CD4-positive, alpha-beta T cell treated with Interleukin-17A for 4 hours (primary cell): Measurements from ENCODE around the gene FLII.
A peak's percentile ranks its signal among the peaks of the same experiment; 100 is the strongest.

Source experiments
- DNase-seq: peaks from one replicate; pipeline ENCODE4 v3.0.0-alpha.2; 2020; ENCODE audit warnings: mixed read lengths

FLII gene

DNA sequence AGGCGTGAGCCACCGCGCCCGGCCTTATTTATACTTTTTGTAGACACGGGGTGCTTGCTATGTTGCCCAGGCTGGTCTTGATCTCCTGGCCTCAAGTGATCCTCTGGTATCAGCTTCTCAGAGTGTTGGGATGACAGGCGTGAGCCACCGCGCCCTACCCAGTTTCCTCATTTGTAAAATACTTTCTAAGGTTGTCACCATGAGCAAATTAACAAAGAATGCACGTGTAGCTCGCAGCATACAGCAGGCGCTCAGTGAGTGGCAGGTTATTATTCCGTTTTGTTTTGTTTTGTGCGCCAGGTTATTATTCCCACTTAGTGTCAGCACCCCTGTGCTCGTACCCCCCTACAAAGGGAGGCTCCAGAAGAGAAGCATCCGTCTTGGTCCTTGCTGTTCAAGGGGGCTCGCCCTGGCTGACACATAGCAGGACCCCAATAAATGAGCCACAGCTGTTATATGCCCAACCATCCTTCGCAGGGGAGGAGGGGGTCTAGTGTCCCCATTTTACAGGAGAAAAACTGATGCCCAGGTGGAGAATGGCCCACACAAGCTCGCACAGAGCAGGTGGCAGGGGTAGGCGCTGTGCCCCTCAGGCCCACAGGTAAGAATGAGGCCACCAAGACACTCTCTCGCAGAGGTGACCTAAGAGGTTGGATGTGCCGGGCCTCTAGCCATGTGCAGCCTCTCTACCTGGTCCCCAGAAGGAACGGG, 1.2 kb upstream of the FLII start:
- DNase-seq: no peak

DNA sequence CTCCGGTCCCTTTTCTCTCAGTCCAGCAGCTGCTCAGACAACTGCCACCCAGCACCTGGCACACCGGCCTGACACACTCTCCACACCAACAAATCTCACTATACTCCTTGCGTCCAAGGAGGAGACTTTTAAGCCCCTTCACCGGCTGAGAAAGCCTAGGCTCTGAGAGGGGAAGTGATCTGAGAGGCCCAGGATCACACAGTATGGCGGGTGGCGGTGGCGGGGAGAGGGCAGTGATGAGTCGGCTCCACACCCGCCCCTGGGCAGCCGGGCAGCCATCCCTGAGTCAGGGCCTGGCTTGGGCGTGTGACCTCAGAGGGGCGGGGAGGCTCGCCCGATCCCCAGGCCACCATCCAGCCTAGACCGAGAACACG, 569 bp downstream of the FLII start:
- DNase-seq: peak; percentile 60

DNA sequence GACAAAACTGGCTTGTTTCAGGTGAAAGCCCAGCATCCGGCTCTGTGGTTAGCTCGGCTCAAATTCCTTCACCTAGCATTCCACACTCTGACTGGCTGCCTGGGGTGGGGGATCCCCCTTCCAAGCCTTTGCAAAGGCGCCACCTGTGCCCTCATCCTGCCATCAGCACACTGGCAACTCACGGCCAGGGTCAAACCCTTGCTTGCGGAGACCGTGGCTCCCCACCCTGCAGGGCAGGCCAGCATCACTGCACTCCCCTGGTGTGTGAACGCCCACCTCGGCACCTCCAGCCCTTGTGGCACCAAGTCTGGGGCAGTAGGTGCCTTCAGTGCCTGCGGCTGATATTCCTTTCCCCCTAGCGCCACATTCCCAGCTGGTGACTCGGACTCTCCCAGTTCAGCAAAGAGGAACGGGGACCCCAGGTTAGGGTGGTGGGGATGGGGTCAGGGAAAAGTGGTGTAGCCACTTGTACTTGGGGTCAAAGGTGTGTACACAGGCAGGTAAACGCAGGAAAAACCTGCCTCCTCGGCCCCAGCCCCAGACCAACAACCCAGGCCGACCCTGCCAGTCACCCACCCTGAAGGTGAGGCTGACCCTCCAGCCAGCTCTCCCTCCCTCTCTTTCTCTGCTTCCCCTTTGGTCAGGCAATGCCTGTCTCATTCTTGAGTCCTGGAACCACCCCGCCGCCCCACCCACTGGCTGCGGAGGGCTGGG, 1.1 kb downstream of the FLII start:
- peak; percentile 37 for DNase-seq

DNA sequence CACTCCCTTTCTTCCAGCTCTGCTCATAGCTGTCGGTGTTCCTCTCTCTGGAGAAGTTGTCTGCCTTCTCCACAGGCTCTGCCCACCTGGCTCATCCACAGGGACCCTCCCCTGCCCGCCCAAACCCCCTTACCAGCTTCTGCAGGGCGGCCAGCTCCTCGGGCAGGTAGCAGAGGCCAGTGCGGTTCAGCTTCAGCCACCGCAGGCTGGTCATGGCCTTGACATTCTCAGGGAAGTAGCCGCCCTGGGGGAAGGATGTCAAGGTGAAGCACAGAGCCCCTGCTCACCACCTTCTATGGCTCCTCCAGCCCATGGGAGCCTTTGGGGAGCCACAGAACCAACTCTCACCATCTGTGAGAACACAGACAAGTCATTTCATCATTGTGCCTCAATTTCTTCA, 1.8 kb downstream of the FLII start:
- no peak for DNase-seq

DNA sequence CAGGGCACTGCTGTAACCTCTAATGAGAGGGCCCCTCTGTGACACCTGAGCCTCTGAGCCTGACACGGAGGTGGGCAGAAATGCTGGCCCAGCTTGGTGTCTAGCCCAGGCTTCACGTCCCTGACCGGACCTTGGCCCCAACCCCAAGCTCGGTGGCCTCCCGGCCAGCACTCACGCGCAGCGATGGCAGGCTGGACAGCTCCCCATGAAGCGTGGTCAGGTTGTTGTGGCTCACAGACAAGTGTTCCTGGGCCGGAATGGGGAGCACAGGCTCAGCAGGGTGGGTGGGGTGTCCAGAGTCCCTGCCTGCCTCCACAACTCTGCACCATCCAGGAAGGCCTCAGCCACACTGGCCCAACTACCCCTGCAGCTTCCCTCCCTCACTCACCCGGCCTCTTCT, 2.2 kb downstream of the FLII start:
- DNase-seq: no peak

DNA sequence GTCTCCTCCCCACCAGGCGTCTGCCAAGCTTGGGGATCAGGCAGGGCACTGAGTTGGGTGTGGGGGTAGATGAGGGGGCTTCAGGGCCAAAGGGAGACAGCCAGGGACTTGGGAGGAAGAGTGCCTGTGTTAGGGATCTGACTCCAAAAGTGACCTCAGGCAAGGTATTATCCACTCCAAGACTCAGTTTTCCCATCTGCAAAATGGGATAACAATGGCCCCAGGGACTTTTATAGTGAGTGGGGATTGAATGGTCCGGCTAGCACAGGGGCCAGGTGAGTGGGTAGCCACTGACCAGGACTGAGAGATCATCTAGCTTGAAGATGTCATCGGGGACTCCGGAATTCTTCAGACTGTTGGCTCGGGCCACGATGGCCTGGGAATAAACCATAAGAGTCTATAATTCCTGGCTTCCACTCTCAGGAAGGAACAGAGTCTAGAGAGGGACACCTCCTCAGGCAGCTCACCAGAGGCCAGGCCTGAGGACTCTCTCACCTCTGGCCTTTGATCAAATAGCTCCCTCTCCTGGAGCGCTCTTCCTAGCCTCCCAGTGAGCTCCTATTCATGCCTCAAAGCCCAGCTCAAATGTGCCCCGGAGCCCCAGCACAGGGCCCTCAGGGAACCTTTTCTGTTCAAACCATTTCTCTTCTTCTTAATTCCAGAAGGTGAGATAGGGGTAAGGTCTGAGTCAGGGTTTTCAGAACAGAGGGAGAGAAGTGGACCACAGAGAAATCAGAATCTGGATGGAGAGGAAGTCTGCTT, 3.5 kb downstream of the FLII start:
- DNase-seq: no peak

DNA sequence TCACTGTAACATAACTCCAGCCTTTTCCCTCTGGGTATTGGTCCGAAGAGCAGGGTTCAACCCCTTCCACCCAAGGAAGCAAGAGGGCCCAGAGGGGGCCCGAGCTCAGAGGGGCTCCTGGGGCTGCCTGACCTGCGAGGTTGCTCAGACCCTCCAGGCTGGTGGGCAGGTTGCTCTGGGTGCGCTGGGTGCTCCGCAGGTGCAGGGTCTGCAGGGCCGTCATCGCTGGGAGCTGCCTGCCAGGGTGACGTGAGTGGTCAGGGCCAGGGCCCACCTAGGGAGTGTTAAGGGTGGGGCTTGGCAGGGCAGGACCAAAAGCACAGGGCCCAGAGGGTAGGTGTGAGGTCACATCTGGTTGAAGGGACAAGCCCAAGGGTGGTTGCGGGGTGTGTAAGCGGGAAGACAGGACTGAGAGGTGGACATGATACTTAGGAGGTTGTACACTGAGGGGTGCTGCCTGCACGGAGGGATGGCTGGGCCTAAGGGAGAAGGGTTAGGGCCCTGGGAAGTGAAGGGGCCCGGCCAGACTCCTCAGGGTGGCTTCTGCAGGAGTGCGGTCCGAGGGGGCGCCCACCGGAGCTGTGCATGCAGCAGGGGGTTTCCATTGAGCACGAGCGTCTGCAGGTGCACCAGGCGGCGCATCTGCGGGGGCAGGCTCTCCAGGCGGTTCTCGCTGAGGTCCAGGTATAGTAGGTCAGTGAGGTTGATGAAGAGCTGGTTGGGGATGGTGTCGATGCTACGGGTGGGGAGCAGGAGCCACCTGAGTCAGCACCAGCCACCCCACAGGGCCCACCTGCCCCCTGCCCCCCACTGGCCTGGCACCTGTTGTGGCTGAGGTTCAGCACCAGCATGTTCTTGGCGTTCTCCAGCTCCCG, 4.4 kb downstream of the FLII start:
- DNase-seq: no peak

DNA sequence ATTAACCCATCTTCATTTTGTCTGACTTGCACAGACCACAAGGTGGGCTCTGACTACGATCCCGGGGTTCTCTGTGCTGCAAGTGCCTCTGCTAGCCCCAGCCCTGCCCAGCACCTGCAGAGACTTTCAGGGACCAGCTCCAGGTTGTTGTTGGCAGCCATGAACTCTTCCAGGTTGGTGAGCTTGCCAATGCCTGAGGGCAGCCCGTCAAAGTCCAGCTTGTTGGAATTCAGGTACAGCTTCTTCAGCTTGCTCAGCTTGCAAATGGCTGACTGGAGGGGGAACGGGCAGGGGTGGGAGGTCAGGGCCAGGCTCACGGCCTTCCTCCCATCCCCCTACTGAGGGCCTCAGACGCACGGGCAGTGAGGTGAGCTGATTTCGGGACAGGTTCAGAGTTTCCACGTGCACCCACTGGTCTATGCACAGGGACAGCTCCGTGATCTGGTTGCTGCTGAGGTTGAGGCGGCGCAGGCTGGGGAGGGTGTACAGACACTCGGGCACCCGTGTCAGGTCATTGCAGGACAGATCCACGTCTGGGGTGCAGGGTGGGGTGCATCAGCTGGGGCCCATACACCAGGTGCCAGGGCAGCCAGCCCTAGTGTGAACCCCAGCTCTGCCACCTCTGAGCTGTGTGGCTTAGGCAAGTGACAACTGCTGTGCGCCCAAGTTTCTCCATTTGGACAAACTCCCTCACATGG, 5.2 kb downstream of the FLII start:
- DNase-seq: no peak

DNA sequence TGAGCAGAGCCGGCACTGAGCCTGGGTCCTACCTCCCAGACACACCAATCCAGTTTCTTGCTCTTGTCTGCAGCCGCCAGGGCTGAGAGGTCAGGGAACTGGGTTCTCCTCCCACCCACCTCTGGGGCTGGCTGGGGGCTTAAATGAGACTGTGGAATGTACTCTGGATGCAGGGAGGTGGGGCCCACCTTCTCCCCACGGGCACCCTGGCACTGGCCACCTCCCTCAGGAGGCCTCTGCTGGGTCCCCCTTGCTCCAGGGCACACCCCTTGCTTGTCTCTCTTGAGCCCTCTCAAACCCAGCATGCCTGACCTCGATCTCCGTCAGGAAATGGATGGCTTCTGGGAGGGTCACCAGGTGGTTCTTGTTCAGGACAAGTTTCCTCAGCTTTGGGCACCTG, 6.4 kb downstream of the FLII start:
- no peak for DNase-seq

DNA sequence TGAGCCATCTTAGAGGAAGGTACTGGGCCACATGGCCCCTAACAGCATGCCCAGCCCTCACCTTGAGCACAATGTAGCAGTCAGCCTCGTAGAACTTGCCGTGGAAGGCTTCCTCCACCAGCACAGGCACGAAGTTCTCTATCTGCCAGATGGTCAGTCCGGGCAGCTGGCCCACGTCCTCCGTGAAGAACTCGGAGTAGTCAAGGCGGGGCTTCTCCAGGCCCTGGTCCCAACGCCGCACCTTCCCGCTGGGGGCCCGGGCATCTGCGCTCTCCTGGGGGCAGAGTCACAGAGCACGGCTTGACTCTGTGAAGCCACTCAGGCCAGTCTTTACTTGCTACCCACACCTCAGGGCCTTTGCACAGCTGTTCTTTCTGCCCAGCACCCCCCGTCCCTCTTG, 7.3 kb downstream of the FLII start:
- no peak for DNase-seq

DNA sequence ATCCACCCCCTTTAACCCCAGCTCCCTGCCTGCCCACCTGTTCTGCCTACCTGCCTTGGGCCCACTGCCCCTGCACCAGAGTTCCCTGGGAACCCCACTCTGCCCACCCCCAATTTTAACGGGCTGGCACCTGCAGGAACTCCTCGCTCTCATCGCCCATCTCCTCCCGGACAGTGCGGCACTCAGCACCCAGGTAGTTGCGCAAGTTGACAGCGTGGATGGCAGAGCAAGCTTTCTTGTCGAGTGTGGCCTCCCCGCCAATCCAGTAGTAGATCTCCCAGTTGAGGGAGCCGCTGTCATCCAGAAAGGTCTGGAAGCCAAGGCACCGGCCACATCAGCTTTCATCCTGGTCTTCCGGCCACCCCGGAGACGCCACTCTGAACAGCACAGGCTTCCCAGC, 7.8 kb downstream of the FLII start:
- no peak for DNase-seq

DNA sequence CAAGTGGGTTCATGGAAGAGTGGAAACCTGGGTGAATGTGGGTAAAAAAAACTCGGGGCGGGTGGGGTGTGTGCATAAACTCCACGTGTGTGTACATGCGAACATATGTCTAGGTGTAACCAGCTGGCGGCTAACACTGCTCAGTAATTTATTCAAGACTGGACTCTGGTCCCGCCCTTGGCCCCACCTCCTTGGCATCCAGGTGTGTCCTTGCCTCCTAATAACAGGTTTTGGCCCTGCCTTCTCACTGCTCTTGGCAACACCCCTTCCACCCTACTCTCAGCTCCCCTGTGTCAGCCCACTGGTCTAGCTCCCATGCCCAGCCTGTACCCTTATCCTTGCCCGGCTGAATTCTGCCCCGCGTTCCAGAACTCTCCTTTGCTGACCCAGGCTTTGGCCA, 8.3 kb downstream of the FLII start:
- DNase-seq: no peak

DNA sequence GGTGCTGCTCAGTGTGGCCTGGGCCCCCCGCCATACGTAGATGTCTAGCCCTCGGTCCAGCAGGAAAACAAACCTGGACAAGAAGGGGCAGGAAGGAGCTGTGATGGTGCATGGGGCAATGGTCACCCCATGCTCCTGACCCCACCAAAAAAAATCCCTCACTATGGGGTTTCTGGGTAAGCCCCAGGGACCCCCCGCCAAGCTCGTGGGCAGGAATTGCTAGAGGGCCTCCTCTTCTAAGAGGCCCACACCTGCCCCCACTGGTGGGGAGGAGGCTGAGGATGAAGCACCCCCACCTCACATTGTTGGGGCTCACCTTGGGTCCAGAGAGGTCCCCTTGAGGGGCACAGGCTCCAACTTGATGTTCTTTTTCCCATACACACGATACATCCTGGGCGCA, 9.7 kb downstream of the FLII start:
- DNase-seq: no peak

DNA sequence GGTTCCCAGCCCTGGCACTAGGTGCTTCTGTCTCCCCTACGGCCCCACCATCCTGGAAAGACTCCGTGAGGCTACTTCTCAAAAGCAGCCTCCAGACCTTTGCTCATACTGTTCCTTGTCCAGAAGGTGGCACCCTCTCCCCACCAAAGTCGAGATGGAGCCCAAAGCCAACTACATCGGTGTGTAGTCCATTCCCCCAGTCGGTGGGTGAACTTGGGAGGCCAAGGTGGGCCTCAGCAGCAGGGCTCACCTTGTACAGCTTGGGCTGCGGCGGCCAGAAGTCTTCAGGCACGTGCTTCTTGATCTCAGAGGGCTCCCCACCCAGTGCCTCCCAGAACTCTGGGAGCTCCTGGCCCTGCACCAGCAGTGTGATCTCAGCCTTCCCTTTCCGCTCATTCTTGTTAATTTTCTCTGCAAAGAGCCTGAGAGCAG, 10.2 kb downstream of the FLII start:
- DNase-seq: peak; percentile 71

DNA sequence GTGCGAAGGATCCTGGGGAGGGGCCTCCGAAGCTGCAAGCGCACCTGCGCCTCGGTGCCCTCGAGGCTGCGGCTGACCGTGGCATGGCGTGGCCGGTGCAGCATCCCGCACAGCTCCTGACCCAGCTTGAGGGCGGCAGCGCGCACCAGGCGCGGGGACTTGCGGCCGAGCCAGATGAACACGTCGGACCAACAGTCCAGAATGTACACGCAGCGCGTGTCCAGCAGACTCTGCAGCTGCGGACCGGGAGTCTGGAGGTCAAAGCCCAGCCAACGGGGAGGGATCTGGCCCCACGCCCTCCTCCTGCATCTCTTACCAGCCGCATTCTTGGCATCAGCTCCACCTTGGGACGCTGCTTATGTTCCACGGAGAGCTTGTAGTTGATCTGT, 10.9 kb downstream of the FLII start:
- DNase-seq: no peak

DNA sequence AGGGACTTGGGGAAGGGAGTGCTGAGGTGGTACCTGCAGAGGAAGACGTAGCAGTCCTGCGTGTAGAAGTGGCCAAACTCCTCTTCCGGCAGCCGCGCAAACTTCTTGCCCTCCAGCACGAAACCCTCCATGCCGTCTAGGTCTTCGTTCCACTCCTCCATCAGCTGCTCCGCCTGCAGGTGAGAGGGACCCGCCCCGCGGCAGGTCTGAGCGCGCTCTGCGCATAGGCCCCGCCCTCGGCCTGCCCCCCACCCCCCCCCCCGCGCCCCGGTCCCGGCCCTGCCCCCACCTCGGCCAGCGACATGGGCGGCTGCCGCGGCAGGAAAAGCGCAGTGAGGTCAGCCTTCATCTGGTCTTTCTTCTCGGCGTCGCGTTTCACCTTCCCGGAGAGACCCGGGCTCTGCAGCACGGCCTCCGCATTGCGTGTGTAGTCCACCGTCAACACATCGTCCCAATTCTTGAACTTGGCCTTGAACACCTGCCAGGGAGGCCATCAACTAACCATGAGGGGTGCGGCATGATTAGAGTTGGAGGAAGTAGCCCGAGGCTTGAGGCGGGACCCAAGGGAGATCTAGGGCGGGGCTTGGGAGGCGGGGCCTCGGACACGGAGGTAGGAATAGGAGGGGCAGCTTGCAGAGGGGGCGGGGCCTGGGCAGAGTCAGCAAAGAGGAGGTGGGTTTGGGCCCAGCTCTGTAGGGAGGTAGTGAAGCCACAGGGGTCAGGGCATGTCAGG, 11.5 kb downstream of the FLII start:
- peak; percentile 29 for DNase-seq

DNA sequence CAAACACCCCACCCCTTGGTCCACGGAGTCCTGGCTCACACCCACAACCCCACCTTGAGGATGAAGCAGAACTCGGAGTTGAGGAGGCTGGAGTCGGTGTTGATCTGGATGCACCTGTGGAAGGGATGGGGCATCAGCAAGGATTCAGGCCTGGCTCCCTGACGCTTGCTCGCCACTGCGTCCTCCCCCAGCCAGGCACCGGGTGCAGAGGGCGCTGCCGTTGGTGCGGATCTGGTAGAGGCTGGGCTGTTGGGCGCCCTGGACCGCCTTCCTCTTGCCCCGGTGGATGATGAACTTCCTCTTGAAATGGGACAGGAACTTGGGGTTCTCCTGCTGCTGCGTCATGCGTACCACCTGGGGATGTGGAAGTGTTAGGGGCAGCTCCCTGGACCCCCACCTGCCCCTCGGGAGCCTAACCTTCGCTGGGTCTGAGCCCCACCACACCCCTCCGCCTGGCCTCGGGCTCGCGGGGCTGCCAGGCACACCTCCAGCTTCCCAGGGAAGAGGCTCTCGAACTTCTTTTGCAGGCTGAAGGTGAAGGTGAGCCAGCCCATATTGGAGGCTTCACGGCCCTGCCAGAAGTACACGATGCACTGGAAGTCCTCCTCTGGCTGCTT, 12.3 kb downstream of the FLII start:
- DNase-seq: no peak

DNA sequence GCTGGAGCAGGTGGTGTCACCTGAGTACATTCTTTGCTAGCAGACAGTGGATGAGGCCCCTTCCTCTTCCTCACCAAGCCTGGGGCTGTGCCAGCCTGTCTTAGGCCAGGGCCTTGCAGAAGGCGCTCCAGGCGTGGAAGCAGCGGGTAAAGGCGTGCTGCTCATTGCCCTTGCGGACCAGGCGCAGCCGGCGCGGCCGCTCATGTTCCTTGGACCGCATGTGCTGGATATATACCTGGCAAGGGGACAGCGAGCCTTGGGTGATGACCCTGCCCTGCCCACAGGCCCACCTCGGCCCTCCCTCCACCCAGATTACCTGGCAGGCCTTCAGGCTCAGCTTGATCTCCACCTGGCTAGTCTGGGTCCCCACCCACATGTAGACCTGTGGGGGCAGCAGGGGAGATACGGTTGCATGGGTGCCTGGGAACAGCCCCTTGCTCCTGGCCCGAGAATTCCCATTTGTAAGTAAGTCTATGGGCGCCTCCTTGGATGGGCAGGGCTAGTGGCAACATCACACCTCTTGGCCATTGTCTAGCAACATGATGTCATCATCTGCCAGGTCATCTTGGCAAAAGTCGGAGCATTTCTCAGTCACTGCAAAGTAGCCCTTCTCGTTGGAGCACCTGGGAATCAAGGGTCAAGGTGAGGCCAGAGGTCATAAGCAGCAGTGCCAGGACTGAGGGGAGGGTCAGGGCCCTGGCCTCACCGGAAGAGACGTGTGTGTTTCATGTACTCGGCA, 13.3 kb downstream of the FLII start:
- DNase-seq: no peak

DNA sequence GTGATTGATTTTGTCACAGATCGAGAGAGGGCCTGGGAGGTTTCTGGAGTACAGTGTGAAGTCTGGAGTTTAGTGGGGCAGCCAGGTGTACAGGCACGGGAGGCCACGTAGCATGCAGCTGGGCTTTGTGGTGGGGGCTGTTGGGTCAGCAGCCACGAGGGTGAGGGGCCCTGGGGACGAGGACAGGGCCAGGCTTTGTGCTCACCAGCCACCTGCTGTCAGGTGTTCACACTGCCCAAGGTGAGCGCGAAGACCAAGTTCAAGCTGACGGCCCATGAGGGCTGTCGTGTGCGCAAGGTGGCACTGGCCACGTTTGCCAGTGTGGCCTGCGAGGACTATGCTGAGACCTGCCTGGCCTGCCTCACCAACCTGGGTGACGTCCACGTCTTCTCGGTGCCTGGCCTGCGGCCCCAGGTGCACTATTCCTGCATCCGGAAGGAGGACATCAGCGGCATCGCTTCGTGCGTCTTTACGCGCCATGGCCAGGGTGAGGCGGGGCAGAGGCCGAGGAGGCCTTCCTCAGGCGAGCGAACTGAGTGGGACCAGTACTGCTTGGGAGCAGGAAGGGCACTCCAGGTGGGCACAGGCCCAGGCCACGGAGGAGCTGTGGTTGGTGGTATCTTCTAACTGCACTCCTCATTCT, 17.2 kb downstream of the FLII start:
- no peak for DNase-seq

DNA sequence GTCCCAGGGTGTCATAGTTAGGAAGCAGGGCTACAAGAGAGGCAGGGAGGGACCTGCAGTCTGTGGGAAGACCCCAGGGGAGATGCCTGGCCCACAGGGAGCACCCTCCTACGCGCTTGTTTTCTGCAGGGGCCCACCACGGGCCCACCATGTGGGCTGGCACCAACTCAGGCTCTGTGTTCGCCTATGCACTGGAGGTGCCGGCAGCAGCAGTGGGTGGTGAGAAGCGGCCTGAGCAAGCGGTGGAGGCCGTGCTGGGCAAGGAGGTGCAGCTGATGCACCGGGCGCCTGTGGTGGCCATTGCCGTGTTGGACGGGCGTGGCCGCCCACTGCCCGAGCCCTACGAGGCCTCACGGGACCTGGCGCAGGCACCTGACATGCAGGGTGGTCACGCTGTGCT, 18.1 kb downstream of the FLII start:
- DNase-seq: no peak
